ENCODE measurements around the gene UGT1A1.
"Not testable (repeated sequence)": the region's sequence is repeated elsewhere in the genome, so short reads cannot be mapped to it uniquely, and the experiment has no call there.

Gene UGT1A1

GRCh38 chr2:233760043-233760442 is at the start of gene UGT1A1:
Gene UGT1A1 (plus strand): TSS chr2:233760270. CDS start chr2:233760288, 18 bp downstream.
- no peak for DNase-seq

- peak; percentile 9 to 55 (median 40) for DNase-seq
These were observed 48.6 kb upstream of the UGT1A1 start for GRCh38 chr2:233711312-233712008.

- no peak for DNase-seq
These were observed 47.3 kb upstream of the UGT1A1 start, which contains the start of gene UGT1A5 for GRCh38 chr2:233712611-233713261. Gene UGT1A5 (plus strand): TSS chr2:233712907. CDS start chr2:233712992, 85 bp downstream.

GRCh38 chr2:233713262-233713615 is 46.8 kb upstream of the UGT1A1 start:
- no peak for DNase-seq

GRCh38 chr2:233714121-233714520 is 45.9 kb upstream of the UGT1A1 start:
- no peak for DNase-seq

- DNase-seq = no peak
These were observed 41.5 kb upstream of the UGT1A1 start, which contains the start of gene UGT1A4 for GRCh38 chr2:233718552-233718951. Gene UGT1A4 (plus strand): TSS chr2:233718736. CDS start chr2:233718821, 85 bp downstream.

- DNase-seq = no peak
These were observed 31.3 kb upstream of the UGT1A1 start, which contains the start of gene UGT1A3 for GRCh38 chr2:233728723-233729301. Gene UGT1A3 (plus strand): TSS chr2:233729042. CDS start chr2:233729127, 85 bp downstream.

- not testable (repeated sequence) for DNase-seq
These were observed 23.0 kb upstream of the UGT1A1 start for GRCh38 chr2:233736868-233737653.

- DNase-seq = no peak
These were observed 19.2 kb upstream of the UGT1A1 start for GRCh38 chr2:233740870-233741269.

GRCh38 chr2:233743464-233744259 is 16.4 kb upstream of the UGT1A1 start:
- no peak for DNase-seq

GRCh38 chr2:233745073-233745755 is 14.9 kb upstream of the UGT1A1 start:
- no peak for DNase-seq

- not testable (repeated sequence) for DNase-seq
These were observed 14.2 kb upstream of the UGT1A1 start for GRCh38 chr2:233745838-233746237.

GRCh38 chr2:233746475-233747282 is 13.4 kb upstream of the UGT1A1 start:
- no peak for DNase-seq

GRCh38 chr2:233747283-233747544 is 12.9 kb upstream of the UGT1A1 start:
- no peak for DNase-seq

- DNase-seq = not testable (repeated sequence)
These were observed 9.4 kb upstream of the UGT1A1 start for GRCh38 chr2:233750689-233751088.

GRCh38 chr2:233751212-233752009 is 8.7 kb upstream of the UGT1A1 start:
- not testable (repeated sequence) for DNase-seq

GRCh38 chr2:233754872-233755611 is 5.0 kb upstream of the UGT1A1 start:
- no peak for DNase-seq

- no peak for DNase-seq
These were observed 3.5 kb upstream of the UGT1A1 start for GRCh38 chr2:233756429-233757081.

GRCh38 chr2:233758141-233758540 is 1.9 kb upstream of the UGT1A1 start:
- DNase-seq = no peak
